Measurements from ENCODE around the gene MBD3L3.
"Not testable (repeated sequence)": the region's sequence is repeated elsewhere in the genome, so short reads cannot be mapped to it uniquely, and the experiment has no call there.

MBD3L3 gene

GRCh38 chr19:7058576-7058975 is at the start of gene MBD3L3:
Gene MBD3L3 (minus strand): TSS chr19:7058676. CDS start chr19:7058605, 71 bp downstream.
- not testable (repeated sequence) for DNase-seq

GRCh38 chr19:7106711-7107657 is 48.5 kb upstream of the MBD3L3 start:
- DNase-seq = no peak

GRCh38 chr19:7104747-7105447 is 46.4 kb upstream of the MBD3L3 start:
- no peak for DNase-seq

GRCh38 chr19:7101498-7102253 is 43.2 kb upstream of the MBD3L3 start:
- DNase-seq = peak in 4 of 6 experiments; percentile 21 to 73 (median 40)

- no peak for DNase-seq
Measured at GRCh38 chr19:7099597-7099921, 41.1 kb upstream of the MBD3L3 start.

- peak; percentile 73 to 97 (median 90) for DNase-seq
Measured at GRCh38 chr19:7098701-7099596, 40.5 kb upstream of the MBD3L3 start.

- no peak for DNase-seq
Measured at GRCh38 chr19:7098096-7098495, 39.6 kb upstream of the MBD3L3 start.

GRCh38 chr19:7088999-7089398 is 30.5 kb upstream of the MBD3L3 start:
- DNase-seq = no peak

- DNase-seq = peak in 3 of 6 experiments; percentile 13 to 52 (median 28)
Measured at GRCh38 chr19:7083076-7083956, 24.8 kb upstream of the MBD3L3 start.

GRCh38 chr19:7078008-7078407 is 19.5 kb upstream of the MBD3L3 start:
- DNase-seq = no peak

- DNase-seq = no peak
Measured at GRCh38 chr19:7076151-7076550, 17.7 kb upstream of the MBD3L3 start.

GRCh38 chr19:7074705-7075282 is 16.3 kb upstream of the MBD3L3 start:
- DNase-seq = no peak

GRCh38 chr19:7072541-7072940 is 14.1 kb upstream of the MBD3L3 start:
- DNase-seq = no peak

GRCh38 chr19:7069904-7070226 is 11.4 kb upstream of the MBD3L3 start:
- no peak for DNase-seq

- DNase-seq = peak; percentile 97 to 100 (median 99)
Measured at GRCh38 chr19:7069042-7069903, 10.8 kb upstream of the MBD3L3 start, which contains the start of gene ZNF557. Gene ZNF557 (plus strand): TSS chr19:7069703. CDS start chr19:7075075, 5,372 bp downstream.

- no peak for DNase-seq
Measured at GRCh38 chr19:7068599-7068998, 10.1 kb upstream of the MBD3L3 start.

GRCh38 chr19:7067716-7068115 is 9.2 kb upstream of the MBD3L3 start:
- DNase-seq = no peak

GRCh38 chr19:7067122-7067521 is 8.6 kb upstream of the MBD3L3 start:
- not testable (repeated sequence) for DNase-seq

- DNase-seq = no peak
Measured at GRCh38 chr19:7063764-7064418, 5.4 kb upstream of the MBD3L3 start.

Measured in stimulated activated naive CD4-positive, alpha-beta T cell (primary cell).